ENCODE measurements around the gene ZBTB16. TPM values are rescaled to one million over a fixed set of nuclear protein-coding genes. Genes with fewer than 3 reads are reported as not detected.

ZBTB16 gene
- total RNA-seq, 1 donor from 2014 or later = 39.4 TPM

- DNase-seq (ENCODE audit: low read depth, low spot score) = no peak
- TF ChIP-seq CTCF (conservative IDR thresholded peaks at IDR 0.05) = no peak
- H3K4me3 Mint-ChIP-seq = peak overlapping the region; percentile 79
- no peaks in the 10 kb centered on the region for H3K9me3 Mint-ChIP-seq
- peaks cover 5% of the 10 kb centered on the region for H3K36me3 Mint-ChIP-seq (ENCODE audit: low read depth)
- H3K27ac Mint-ChIP-seq (ENCODE audit: unreplicated experiment) = peak overlapping the region; percentile 23
- peaks cover 2% of the 10 kb centered on the region for H3K27me3 Mint-ChIP-seq (ENCODE audit: low read depth)
- H3K4me1 Mint-ChIP-seq = peaks cover 88% of the 10 kb centered on the region
Measured at GRCh38 chr11:114255289-114255688, 195.8 kb downstream of the ZBTB16 start.

- H3K27ac Mint-ChIP-seq (ENCODE audit: unreplicated experiment) = peak overlapping the region; percentile 99
- H3K4me1 Mint-ChIP-seq = peaks cover 91% of the 10 kb centered on the region
- no peaks in the 10 kb centered on the region for H3K9me3 Mint-ChIP-seq
Measured at GRCh38 chr11:114256176-114256966, 196.9 kb downstream of the ZBTB16 start.

GRCh38 chr11:114256967-114257286 lies 197.4 kb downstream of the ZBTB16 start:
- H3K36me3 Mint-ChIP-seq (ENCODE audit: low read depth) = no peaks in the 10 kb centered on the region
- DNase-seq (ENCODE audit: low read depth, low spot score) = no peak
- peaks cover 85% of the 10 kb centered on the region for H3K4me1 Mint-ChIP-seq
- H3K9me3 Mint-ChIP-seq = no peaks in the 10 kb centered on the region
- H3K4me3 Mint-ChIP-seq = peak overlapping the region; percentile 87
- peaks cover 2% of the 10 kb centered on the region for H3K27me3 Mint-ChIP-seq (ENCODE audit: low read depth)
- H3K27ac Mint-ChIP-seq (ENCODE audit: unreplicated experiment) = peak overlapping the region; percentile 99
- no peak for TF ChIP-seq CTCF (conservative IDR thresholded peaks at IDR 0.05)

More at GRCh38 chr11:114256176-114256966, 196.9 kb downstream of the ZBTB16 start:
- Mint-ChIP-seq H3K36me3 (ENCODE audit: low read depth) (no peaks in the 10 kb centered on the region), H3K4me3 (peak overlapping the region; percentile 79), H3K27me3 (ENCODE audit: low read depth) (peaks cover 2% of the 10 kb centered on the region)
- DNase-seq (ENCODE audit: low read depth, low spot score) = peak; percentile 28
- TF ChIP-seq CTCF (conservative IDR thresholded peaks at IDR 0.05) = no peak

- TF ChIP-seq CTCF (conservative IDR thresholded peaks at IDR 0.05) = peak; percentile 52
- no peaks in the 10 kb centered on the region for H3K36me3 Mint-ChIP-seq (ENCODE audit: low read depth)
- peaks cover 76% of the 10 kb centered on the region for H3K4me1 Mint-ChIP-seq
- peaks cover 2% of the 10 kb centered on the region for H3K27me3 Mint-ChIP-seq (ENCODE audit: low read depth)
- peak; percentile 80 for DNase-seq (ENCODE audit: low read depth, low spot score)
- H3K27ac Mint-ChIP-seq (ENCODE audit: unreplicated experiment) = peak overlapping the region; percentile 99
- H3K9me3 Mint-ChIP-seq = no peaks in the 10 kb centered on the region
- peak overlapping the region; percentile 87 for H3K4me3 Mint-ChIP-seq
Measured at GRCh38 chr11:114257621-114258558, 198.4 kb downstream of the ZBTB16 start.

- Mint-ChIP-seq H3K4me1 (peaks cover 68% of the 10 kb centered on the region), H3K36me3 (ENCODE audit: low read depth) (no peaks in the 10 kb centered on the region)
Measured at GRCh38 chr11:114258696-114259095, 199.2 kb downstream of the ZBTB16 start.

More at GRCh38 chr11:114258696-114259095, 199.2 kb downstream of the ZBTB16 start:
- no peak for TF ChIP-seq CTCF (conservative IDR thresholded peaks at IDR 0.05)
- Mint-ChIP-seq H3K27me3 (ENCODE audit: low read depth) (peaks cover 2% of the 10 kb centered on the region), H3K27ac (ENCODE audit: unreplicated experiment) (peak overlapping the region; percentile 2), H3K9me3 (no peaks in the 10 kb centered on the region), H3K4me3 (peak overlapping the region; percentile 42)
- no peak for DNase-seq (ENCODE audit: low read depth, low spot score)
